HepG2 (cell line): Measurements from ENCODE around the gene ERCC2. TPM values are rescaled to one million over a fixed set of nuclear protein-coding genes. Genes with fewer than 3 reads are reported as not detected.

Experiments used
- NFYC ChIP-seq: IDR thresholded peaks from 2 replicates; pipeline ENCODE4 v1.6.1; 2016; ENCODE audit warnings: missing genetic modification reagents, missing compliant biosample characterization
- SP5 ChIP-seq: IDR thresholded peaks from 2 replicates; pipeline ENCODE4 v1.6.1; 2016; ENCODE audit warnings: low read depth, borderline replicate concordance
- SUZ12 ChIP-seq: fragments of 150-350 bp; IDR thresholded peaks from 2 replicates; pipeline ENCODE4 v1.6.1; 2014; ENCODE audit warnings: low read depth, low read length
- ZNF609 ChIP-seq: sonication (generic); formaldehyde crosslinking; IDR thresholded peaks from 2 replicates; pipeline ENCODE4 v1.4.0; 2020; ENCODE audit warnings: mild to moderate bottlenecking, missing genetic modification reagents, borderline replicate concordance
- ZNF777 ChIP-seq: sonication (generic); formaldehyde crosslinking; IDR thresholded peaks from 2 replicates; pipeline ENCODE4 v1.4.0; 2020; ENCODE audit warnings: missing genetic modification reagents
- polyA plus RNA-seq, 8 experiments: library from polyadenylated mRNA; depleted of rRNA in 3 of 8; stranded (reverse) in 7 of 8; unstranded in 1 of 8; fragments of >200 nt; fragmentation: Illumina TruSeq in 4 of 8; extraction: Trizol in 4 of 8; gene quantifications; 2 replicates each; pipeline versions ENCODE4 v1.2.1 to v1.2.3, GENCODE V29; 2011 to 2016; ENCODE audit warnings: low read depth in 4 of 8, missing spikeins in 1 of 8, mixed read lengths in 1 of 8; ENCODE audit not compliant: insufficient read depth in 1 of 8
- total RNA-seq, 5 experiments: library from RNA; depleted of rRNA; stranded (reverse); fragments of >200 nt; fragmentation: Illumina TruSeq; extraction: Trizol; gene quantifications; 2 replicates each; pipeline ENCODE4 v1.2.3, GENCODE V29; 2016; ENCODE audit warnings: low read depth in 1 of 5
- TF ChIP-seq, protein P1 (sequence below): IDR thresholded peaks from 2 replicates; pipeline ENCODE4 v1.6.1; 2016; ENCODE audit warnings: low read depth
- TF ChIP-seq, protein P2 (sequence below): sonication (generic); formaldehyde crosslinking; IDR thresholded peaks from 2 replicates; pipeline ENCODE4 v1.4.0; 2020; ENCODE audit warnings: missing genetic modification reagents

The ERCC2 gene
- total and polyA plus RNA-seq, 2 of the 13 experiments (the other 11 are each of a cell fraction or from before 2014, with no cell fraction given): 25.4 to 49.2 TPM

DNA sequence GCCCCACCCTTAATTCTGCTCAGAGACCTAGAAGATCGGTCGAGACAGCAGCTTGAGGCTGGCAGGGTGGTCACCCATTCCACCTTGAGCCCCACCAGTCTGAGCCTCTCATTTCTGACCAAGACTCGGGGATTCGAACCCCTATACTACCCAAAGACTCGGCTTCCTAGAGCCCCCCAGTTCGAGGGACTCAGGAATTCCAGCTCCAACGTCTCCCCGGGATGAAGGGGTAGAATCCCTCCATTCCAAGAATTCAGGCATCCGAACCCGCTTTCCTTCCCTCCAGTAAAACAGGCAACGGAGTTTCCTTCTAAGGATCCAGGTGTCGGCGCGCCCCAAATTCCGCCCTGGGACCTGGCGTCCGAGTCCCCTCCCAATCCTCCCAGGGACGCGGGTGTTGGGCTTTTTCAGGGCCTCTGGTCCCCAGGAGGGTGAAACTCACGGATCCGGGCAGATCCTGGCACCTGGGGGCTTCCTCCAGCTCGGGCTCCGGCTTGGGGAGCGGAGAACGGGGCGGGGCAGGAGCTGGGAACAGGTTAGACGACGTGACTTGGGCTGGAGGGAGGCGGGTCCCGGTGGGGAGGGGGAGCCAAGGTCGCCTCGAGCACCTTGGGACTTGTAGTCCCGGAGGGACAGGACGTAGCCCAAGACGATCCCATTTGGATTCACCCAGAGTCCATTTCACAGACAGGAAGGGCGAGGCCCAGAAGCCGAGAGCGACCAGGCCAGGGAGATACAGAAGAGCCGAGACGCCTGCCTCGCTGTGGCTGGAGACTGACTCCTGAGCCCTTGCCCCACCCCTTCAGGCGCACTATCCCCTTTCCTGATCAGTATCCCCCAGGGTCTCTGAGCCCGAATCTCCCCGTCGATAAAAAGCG, 34.4 kb upstream of the ERCC2 start, which contains the start of gene PPP1R13L (continued):
- TF ChIP-seq, protein P1, sequence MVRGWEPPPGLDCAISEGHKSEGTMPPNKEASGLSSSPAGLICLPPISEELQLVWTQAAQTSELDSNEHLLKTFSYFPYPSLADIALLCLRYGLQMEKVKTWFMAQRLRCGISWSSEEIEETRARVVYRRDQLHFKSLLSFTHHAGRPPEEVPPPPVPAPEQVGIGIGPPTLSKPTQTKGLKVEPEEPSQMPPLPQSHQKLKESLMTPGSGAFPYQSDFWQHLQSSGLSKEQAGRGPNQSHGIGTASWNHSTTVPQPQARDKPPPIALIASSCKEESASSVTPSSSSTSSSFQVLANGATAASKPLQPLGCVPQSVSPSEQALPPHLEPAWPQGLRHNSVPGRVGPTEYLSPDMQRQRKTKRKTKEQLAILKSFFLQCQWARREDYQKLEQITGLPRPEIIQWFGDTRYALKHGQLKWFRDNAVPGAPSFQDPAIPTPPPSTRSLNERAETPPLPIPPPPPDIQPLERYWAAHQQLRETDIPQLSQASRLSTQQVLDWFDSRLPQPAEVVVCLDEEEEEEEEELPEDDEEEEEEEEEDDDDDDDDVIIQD (CRISPR knock-in tag): no peak
- TF ChIP-seq ZNF777 (peak; percentile 98), NFYC (CRISPR knock-in tag) (no peak), ZNF609 (CRISPR knock-in tag) (0 out of 2 replicates have a peak, but pooled peaks have one; percentile 35), SUZ12 (peak; percentile 28; the same call in 1 of the 2 replicates), SP5 (peak; percentile 71; the same call in 1 of the 2 replicates)
- TF ChIP-seq, protein P2, sequence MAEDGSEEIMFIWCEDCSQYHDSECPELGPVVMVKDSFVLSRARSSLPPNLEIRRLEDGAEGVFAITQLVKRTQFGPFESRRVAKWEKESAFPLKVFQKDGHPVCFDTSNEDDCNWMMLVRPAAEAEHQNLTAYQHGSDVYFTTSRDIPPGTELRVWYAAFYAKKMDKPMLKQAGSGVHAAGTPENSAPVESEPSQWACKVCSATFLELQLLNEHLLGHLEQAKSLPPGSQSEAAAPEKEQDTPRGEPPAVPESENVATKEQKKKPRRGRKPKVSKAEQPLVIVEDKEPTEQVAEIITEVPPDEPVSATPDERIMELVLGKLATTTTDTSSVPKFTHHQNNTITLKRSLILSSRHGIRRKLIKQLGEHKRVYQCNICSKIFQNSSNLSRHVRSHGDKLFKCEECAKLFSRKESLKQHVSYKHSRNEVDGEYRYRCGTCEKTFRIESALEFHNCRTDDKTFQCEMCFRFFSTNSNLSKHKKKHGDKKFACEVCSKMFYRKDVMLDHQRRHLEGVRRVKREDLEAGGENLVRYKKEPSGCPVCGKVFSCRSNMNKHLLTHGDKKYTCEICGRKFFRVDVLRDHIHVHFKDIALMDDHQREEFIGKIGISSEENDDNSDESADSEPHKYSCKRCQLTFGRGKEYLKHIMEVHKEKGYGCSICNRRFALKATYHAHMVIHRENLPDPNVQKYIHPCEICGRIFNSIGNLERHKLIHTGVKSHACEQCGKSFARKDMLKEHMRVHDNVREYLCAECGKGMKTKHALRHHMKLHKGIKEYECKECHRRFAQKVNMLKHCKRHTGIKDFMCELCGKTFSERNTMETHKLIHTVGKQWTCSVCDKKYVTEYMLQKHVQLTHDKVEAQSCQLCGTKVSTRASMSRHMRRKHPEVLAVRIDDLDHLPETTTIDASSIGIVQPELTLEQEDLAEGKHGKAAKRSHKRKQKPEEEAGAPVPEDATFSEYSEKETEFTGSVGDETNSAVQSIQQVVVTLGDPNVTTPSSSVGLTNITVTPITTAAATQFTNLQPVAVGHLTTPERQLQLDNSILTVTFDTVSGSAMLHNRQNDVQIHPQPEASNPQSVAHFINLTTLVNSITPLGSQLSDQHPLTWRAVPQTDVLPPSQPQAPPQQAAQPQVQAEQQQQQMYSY (CRISPR knock-in tag): no peak
